GM21825 (cell line): ENCODE data around the gene TMPRSS7.
"Not testable (repeated sequence)": the region's sequence is repeated elsewhere in the genome, so short reads cannot be mapped to it uniquely, and the experiment has no call there.

ENCODE experiments used
- ATAC-seq: cut with Tn5 transposase; IDR thresholded peaks from one replicate; pipeline ENCODE4 v1.9.1; 2021; ENCODE audit warnings: mild to moderate bottlenecking, moderate library complexity; ENCODE audit not compliant: unreplicated experiment

TMPRSS7 gene

GRCh38 chr3:112059497-112059896 is 25.0 kb downstream of the TMPRSS7 start:
- ATAC-seq: no peak

GRCh38 chr3:112061152-112061551 is 26.6 kb downstream of the TMPRSS7 start:
- no peak for ATAC-seq

- ATAC-seq: not testable (repeated sequence)
Observed at GRCh38 chr3:112072387-112073060, 38.0 kb downstream of the TMPRSS7 start.

GRCh38 chr3:112074006-112074405 is 39.5 kb downstream of the TMPRSS7 start:
- no peak for ATAC-seq

- peak; percentile 73 for ATAC-seq
Observed at GRCh38 chr3:112074616-112075497, 40.3 kb downstream of the TMPRSS7 start.

- ATAC-seq: no peak
Observed at GRCh38 chr3:112078125-112079083, 43.9 kb downstream of the TMPRSS7 start.

GRCh38 chr3:112083239-112083638 is 48.7 kb downstream of the TMPRSS7 start:
- ATAC-seq: no peak

GRCh38 chr3:112084980-112085705 is 50.6 kb downstream of the TMPRSS7 start:
- ATAC-seq: no peak

- no peak for ATAC-seq
Observed at GRCh38 chr3:112085735-112086075, 51.2 kb downstream of the TMPRSS7 start.

GRCh38 chr3:112086076-112086854 is 51.7 kb downstream of the TMPRSS7 start, which contains the start of gene C3orf52:
Gene C3orf52, plus strand, starts transcription at chr3:112086389. Its CDS starts 19 bp downstream, at chr3:112086408.
- peak; percentile 79 for ATAC-seq

GRCh38 chr3:112086875-112087524 is 52.5 kb downstream of the TMPRSS7 start:
- ATAC-seq: no peak

GRCh38 chr3:112087746-112088145 is 53.2 kb downstream of the TMPRSS7 start:
- no peak for ATAC-seq

- ATAC-seq: no peak
Observed at GRCh38 chr3:112088944-112089343, 54.4 kb downstream of the TMPRSS7 start.

GRCh38 chr3:112089956-112090886 is 55.7 kb downstream of the TMPRSS7 start:
- ATAC-seq: no peak

- no peak for ATAC-seq
Observed at GRCh38 chr3:112090887-112091586, 56.5 kb downstream of the TMPRSS7 start.

GRCh38 chr3:112092496-112093179 is 58.1 kb downstream of the TMPRSS7 start:
- peak; percentile 56 for ATAC-seq

- ATAC-seq: no peak
Observed at GRCh38 chr3:112093180-112093522, 58.6 kb downstream of the TMPRSS7 start.
